Measurements from ENCODE around the gene GPR149.

GPR149 gene

GRCh38 chr3:154338008-154338407 lies 92.0 kb downstream of the GPR149 start:
- no peak for DNase-seq

- no peak for DNase-seq
Observed at GRCh38 chr3:154334973-154335420, 95.0 kb downstream of the GPR149 start.

GRCh38 chr3:154327871-154328270 lies 102.1 kb downstream of the GPR149 start:
- no peak for DNase-seq

GRCh38 chr3:154324919-154325318 lies 105.1 kb downstream of the GPR149 start:
- DNase-seq: no peak

- peak; percentile 94 for DNase-seq
Observed at GRCh38 chr3:154323891-154324738, 105.9 kb downstream of the GPR149 start, which contains the start of gene DHX36. DHX36 (minus strand) TSS chr3:154324487; CDS start chr3:154324416, 71 bp downstream.

GRCh38 chr3:154316974-154317767 lies 112.8 kb downstream of the GPR149 start:
- DNase-seq: no peak

GRCh38 chr3:154314152-154314551 lies 115.8 kb downstream of the GPR149 start:
- DNase-seq: no peak

- DNase-seq: no peak
Observed at GRCh38 chr3:154310840-154311239, 119.2 kb downstream of the GPR149 start.

GRCh38 chr3:154307363-154307762 lies 122.6 kb downstream of the GPR149 start:
- DNase-seq: no peak

- DNase-seq: no peak
Observed at GRCh38 chr3:154304936-154305335, 125.1 kb downstream of the GPR149 start.

GRCh38 chr3:154304116-154304786 lies 125.7 kb downstream of the GPR149 start:
- DNase-seq: no peak

- DNase-seq: no peak
Observed at GRCh38 chr3:154301561-154301960, 128.4 kb downstream of the GPR149 start.

GRCh38 chr3:154294016-154294415 lies 136.0 kb downstream of the GPR149 start:
- no peak for DNase-seq

GRCh38 chr3:154290187-154290586 lies 139.8 kb downstream of the GPR149 start:
- DNase-seq: no peak

Measured in left hindlimb (tissue), 1 donor.